GM21423 (cell line): ENCODE results near the gene TCF12.
"Not testable (repeated sequence)": the region's sequence is repeated elsewhere in the genome, so short reads cannot be mapped to it uniquely, and the experiment has no call there.

ENCODE experiments used
- ATAC-seq: cut with Tn5 transposase; IDR thresholded peaks from one replicate; pipeline ENCODE4 v1.9.1; 2021; ENCODE audit warnings: mild to moderate bottlenecking, moderate library complexity; ENCODE audit not compliant: unreplicated experiment

Gene TCF12

DNA sequence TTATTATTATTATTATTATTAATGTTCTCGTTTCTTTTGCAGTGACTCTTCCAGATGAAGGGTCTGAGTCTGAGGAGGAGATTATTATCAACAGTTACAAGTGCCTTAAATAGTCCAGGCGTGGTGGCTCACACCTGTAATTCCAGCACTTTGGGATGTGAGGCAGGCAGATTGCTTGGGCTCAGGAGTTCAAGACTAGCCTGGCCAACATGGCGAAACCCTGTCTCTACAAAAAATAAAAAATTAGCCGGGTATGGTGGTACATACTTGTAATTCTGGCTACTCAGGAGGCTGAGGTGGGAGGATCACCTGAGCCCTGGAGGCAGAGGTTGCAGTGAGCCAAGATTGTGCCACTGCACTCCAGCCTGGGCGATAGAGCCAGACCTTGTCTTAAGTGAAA lies 96.5 kb downstream of the TCF12 start:
- ATAC-seq = not testable (repeated sequence)

DNA sequence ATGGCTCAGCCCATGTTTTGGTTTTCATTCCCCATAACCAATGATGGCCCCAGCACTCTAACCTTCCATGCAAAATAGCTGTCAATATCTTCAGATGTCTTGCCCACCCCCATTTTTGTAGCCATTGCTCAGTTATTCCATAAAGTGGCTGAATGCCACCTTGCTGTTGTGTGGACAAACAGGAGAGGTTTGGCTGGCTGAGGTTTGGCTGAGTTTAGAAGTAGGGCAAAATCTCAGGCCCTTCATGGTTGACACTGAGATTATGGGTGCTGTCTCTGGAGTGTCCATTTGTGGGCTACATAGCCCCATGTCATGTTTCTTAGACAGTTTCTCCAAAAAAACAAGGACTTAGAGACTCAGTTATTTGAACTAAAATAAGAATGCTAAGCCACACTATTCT lies 96.9 kb downstream of the TCF12 start:
- ATAC-seq = no peak

DNA sequence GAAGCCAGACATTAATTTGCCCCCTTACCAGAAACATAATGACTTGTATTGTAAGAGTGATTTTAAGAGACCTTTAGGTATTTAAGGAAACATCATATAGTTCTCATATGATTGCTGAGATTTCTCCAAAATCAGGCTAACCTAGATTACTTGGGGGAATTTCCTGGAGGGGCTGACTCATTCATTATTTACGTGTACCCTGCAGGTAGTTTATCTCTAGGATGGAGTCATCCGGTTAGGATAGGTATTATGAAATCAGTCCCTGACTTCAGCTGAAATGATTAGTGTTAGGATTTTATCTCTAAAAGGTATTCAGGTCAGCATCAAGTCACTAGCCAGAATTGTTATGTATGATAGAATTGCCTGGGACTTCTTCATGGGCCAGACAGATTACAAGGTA lies 97.5 kb downstream of the TCF12 start:
- no peak for ATAC-seq

DNA sequence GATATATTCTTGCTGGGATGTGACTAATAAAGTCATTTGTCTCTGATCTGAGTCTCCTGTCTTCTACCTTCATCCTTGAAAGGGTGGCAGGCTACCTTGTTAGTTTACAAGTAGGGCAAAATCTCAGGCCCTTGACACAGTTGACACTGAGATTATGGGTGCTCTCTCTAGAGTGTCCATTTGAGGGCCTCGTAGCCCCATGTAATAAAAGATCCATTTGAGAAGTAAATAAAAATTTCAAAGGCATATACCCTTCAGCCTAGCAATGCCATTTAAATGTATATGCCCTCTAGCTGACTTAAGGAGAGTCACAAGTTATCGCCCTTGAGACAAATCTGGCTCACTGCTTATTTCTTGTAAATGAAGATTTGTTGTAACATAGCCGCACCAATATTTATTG lies 98.6 kb downstream of the TCF12 start:
- no peak for ATAC-seq

DNA sequence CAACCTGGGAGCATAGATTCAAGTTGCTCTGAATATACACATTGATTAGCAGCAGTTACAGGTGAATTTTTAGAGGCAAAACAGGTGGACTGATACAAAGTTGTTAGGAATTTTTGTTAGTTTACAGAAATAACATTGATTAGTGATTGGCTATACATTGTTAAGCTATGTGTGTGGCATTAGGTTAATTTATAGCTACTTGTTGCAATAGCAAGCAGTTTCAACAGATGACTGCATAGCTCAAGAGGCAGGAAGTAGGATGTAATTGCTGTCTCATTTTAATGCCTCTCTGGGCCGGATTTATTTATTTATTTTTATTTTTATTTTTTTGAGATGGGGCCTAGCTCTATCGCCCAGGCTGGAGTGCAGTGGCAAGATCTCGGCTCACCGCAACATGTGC lies 99.7 kb downstream of the TCF12 start:
- no peak for ATAC-seq

DNA sequence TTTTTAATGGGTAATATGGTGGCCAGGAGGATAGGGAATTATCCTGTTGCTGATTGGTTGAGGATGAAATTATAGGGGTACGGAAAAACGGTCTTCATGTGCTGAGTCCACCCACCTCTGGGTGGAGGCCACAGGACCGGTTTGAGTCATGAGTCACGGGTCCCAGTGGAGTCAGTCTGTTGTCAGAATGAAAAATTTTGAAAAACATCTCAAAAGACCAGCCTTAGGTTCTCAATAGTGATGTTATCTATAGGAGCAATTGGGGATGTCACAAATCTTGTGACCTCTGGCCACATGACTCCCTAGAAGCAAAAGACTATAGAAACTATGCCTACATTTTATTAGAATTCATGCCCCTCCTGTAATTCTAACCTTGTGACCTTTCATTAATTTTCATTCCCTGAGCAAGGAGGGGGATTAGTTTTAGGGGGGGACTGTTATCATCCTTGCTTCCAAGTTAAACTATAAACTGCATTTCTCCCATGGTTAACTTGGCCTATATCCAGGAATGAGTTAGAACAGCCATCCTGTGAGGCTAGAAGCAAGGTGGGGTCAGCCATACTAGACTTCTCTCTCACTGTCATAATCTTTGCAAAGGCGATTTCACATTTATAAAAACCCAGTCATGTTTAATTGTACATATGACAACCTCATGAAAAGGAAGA lies 101.2 kb downstream of the TCF12 start:
- no peak for ATAC-seq

DNA sequence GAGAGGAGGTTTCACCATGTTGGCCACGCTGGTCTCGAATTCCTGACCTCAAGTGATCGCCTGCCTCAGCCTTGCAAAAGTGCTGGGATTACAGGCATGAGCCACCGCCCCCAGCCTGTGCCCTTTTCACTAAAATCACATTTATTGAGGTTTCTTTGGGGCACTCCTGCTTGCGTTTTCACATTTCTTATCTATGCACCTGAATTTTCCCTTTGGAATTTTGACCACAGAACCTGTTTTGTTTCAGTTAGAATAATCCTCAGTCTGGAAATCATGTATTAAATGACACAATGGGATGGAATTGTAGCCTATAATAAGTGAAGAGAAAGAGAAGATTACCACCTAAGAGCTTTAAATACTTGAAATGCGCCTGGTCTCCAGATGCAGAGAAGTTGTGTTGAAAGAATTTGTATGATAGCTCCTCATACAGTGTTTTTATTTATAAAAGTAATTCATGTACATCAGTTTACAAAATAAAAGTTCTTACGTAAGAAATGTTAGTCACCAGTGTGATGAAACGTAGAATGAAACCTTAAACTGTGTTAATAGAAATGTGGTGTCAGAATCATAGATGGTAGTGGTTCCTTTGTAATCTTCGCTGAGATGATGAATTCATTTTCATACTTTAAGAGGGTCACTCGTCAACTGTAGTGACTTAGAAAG lies 107.0 kb downstream of the TCF12 start:
- ATAC-seq = no peak

DNA sequence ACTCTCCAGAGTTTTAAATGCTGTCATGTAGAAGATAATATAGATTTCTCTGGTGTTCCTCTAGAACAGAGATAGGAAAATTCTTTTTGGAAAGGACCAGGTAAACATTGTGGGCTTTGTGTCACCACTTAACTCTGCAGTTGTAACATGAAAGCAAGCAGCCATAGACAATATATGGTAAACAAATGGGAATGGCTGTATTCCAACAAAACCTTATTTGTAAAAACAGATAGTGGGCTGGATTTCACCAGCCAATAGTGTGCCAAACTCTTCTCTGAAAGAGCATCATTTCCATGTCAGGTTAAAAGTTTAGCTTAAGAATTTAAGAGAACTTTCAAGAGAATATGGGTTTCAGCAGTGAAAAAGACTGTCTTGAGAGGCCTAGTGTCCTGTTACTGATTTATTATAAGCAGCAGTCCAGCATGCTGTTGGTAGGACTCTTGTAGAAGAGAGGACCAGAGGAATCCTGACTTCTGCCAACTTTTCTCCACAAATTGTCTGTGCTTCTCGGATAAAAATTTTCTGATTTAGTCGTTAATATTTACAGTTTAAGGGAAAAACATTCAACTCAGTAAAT lies 107.7 kb downstream of the TCF12 start:
- ATAC-seq = no peak

DNA sequence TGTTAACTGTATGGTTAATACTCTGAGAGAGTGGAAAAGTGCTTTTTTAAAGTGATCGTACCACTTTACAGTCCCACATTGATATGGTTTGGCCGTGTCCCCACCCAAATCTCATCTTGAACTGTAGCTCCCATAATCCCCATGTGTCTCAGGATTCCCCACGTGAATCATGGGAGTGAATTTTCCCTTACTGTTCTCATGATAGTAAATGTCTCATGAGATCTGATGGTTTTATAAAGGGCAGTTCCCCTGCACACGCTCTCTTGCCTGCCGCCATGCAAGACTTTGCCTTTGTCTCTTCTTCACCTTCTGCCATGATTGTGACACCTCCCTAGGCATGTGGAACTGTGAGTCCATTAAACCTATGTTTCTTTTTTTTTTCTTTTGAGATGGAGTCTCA lies 109.2 kb downstream of the TCF12 start:
- ATAC-seq = no peak

DNA sequence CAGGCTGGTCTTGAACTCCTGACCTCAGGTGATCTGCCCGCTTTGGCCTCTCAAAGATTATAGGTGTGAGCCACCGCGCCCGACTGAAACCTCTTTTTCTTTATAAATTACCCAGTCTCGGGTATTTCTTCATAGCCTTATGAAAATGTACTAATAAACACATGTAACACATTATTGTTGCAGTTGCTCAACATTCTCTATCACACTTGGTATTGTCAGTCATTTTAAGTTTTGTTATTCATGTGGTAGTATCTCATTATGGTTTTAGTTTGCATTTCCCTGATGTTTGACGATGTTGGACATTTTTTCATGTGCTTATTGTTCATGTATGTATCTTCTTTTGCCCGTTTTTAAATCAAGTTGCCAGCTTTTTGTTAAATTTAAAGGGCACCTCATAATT lies 109.7 kb downstream of the TCF12 start:
- ATAC-seq = no peak

DNA sequence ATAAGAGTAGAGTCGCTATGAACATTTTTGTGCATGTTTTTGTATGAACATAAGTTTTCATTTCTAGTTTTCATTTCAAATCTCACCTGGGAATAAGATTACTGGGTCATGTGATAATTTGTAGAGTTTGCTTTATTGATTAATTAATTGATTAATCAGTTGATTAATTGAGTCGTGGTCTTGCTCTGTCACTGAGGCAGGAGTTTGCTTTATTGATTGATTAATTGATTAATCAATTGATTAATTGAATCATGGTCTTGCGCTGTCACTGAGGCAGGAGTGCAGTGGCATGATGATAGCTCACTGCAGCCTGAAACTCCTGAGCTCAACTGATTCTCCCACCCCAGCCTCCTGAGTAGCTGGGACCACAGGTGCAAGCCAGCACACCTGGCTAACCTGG lies 111.6 kb downstream of the TCF12 start:
- ATAC-seq = no peak

DNA sequence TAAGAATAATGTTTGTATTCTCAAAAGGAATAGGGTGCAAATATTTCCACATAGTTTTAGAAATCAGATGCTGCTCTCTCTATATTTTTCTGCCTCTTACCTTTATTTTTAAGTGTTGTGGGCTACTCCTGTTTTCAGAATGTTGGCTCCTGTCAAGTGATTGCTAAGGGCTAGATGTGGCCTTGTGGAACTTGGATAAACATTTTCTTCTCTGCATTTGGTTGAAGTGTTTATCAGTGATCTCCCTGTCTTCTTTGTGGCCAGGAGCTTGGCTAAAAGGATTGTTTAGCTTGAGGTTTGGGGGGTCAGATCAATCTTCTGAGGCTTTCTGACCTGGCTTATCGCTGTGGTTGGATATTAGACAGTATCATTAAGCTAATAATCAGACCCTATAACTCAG lies 112.6 kb downstream of the TCF12 start:
- no peak for ATAC-seq

DNA sequence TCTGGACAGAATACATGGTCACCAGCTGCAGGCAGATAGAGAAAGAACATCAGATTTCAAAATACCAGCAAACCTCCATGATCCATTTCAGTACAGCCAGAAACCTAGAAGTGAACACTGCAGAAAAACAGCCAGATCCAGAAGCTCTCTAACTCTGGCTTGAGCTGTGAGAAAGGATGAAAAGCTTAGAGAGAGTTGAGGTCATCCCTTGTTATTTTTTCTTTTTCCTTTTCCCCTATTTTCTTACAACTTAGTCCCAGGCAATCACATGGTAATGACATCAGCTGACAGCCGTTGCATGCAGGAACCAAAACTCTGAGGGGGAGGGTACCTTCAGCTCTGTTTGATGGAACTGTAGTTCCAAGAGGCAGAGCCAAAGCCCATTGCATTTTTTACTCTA lies 113.2 kb downstream of the TCF12 start:
- ATAC-seq = no peak

DNA sequence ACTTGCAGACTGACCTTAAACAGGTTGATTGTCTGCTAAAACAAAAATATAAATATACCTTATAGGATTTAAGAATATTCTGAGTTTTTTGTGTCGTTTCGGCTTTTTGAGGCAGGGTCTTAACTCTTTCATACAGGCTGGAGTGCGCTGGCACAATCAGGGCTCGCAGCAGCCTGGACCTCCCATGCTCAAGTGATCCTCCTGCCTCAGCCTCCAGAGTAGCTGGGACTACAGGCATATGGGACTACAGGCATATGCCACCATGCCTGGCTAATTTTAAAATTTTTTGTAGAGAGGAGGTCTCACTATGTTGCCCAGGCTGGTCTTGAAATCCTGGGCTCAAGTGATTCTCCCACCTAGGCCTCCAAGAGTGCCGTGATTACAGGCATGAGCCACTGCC lies 113.9 kb downstream of the TCF12 start:
- ATAC-seq = no peak

DNA sequence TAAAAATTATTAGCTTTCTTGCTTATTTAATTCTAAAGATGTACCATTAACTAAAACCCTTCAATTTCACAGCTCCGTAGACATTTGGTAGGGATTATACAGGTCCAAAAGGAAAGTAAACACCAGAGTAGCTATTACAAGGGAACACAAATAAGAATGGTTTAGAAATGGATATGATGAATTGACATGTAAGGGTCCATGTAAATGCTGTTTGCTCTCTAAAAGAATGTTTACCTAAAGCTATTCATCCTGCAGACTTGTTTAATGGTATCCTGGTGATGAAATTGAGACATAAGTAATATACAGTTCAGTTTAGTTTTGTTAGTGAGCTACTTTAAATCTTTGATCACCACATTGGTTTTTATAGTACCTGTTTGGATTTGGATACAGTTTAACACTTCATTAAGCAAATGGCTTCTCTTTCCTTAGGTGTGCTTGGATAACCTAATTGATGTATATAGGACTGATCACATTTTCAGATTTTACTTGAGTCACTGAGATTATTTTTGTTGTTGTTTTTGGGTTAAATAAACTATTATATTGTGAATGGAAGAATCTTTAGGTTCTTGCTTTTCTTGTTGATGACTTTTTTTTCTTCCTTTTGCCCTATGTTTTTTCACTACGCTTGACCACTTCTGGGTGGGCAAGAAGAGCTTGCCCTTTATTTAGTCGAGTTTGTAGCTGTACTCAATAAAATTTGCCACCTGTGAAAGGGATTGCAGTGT lies 115.4 kb downstream of the TCF12 start:
- ATAC-seq = no peak

DNA sequence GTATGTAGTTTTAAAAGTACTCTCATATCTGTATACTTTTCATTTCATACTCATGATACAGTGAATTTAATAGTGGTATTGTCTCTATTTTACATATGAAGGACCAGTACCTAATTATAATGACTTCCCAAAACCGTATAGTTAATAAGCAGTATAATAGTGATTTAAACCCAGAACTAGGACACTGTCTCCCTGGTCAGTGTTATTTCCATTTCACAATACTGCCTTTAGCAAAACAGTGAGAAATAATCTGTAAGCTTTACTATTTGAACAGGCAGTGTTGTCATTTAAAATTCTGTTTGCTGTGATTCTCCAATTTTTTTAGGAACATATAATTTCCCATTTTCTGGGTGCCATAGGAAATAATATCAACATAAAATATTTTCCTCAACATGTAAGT lies 116.2 kb downstream of the TCF12 start:
- ATAC-seq = no peak

DNA sequence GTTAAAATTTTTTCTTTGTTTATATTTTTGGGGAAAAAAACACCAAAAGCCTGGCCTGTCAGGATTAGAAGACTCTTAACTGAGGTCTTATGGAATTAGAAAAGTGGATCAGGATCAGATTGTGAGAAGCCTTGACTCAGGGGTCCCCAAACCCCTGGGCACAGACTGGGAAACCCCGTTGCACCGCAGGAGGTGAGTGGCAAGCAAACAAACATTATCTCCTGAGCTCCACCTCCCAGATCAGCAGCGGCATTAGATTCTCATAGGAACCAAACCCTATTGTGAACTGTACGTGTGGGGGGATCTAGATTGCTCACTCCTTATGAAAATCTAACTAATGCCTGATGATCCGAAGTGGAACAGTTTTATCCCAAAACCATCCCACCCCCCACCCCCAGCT lies 117.2 kb downstream of the TCF12 start:
- no peak for ATAC-seq

DNA sequence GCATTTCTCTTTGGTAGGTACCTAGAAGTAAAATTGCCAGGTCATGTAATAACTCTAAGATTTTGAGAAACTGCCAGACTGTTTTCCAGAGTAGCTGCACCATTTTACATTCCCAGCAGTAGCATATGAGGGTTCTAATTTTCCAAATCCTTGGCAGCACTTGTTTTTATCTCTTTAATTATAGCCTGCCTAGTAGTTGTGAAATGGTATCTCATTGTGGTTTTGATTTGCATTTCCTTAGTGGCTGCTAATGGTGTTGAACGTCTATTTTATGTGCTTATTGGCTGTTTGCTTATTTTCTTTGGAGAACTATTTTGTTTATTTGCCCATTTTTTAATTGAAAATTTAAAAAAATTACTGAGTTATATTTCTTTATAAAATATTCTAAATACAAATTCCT lies 117.9 kb downstream of the TCF12 start:
- no peak for ATAC-seq

DNA sequence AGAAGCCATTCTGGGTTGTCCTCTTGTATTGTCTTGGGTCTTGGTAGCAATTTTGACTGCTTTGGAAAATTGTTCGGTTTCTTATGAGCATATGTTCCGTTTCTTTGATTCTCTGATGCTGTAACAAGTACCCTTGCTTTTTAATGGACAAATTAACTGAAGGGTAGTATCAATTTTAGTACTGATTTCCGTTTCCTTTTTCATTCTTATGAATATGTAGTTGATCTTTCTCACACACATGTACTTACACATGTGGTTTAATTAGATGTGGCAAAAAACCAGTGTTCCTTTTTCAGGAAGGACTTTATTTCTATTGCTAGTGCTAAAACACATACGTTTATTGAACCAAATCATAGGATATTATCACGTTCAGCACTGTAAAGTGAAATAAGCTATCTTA lies 119.1 kb downstream of the TCF12 start:
- no peak for ATAC-seq

DNA sequence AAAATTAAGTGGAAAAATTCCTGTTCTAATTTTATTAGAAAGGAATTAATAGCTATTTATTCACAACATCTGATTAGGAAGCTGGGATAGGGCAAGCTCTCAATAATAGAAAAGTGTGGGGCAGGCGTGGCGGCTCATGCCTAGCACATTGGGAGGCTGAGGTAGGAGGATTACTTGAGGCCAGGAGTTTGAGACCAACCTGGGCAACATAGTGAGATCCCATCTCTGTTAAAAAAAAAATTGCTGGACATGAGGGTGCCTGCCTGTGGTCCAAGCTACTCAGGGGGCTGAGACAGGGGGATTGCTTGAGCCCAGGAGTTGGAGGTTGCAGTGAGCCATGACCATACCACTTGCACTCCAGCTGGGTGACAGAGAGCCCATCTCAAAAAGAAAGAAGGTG lies 119.6 kb downstream of the TCF12 start:
- no peak for ATAC-seq

DNA sequence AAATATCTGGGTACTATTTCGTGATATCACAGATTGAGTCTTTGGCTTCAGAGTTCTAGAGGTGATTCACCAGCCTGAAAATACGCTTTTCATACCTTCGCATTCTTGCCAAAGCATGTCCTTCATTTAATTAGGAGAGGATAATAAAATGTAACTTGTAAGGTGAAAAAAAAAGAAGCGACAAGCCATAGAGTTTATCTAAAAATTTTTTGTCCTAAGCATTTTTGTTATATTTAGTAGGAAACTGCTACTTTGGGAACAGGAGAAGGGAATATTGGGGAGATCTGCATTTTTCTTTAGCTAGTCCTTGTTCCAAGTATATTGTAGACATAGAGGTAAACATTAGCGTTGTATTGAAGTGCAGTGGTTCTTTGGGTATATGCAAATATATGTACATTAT lies 120.1 kb downstream of the TCF12 start:
- no peak for ATAC-seq

DNA sequence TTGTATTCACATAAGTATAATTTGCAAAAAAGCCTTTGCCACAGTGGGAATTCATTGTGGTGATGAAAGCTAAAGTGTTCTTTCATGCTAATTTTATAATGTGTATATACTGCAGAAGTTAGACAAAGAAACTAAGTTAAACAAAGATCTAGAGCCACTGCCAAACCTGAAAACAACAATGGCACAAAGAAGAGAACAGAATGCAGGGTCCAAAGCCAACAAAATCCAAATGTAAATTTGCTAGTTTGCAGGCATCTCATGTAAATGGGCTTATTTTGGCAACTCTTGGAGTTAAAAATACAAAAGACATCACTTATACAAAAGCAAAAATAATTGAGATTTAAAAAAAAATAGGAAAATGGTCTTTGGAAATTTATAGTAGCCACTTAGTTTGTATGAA lies 123.0 kb downstream of the TCF12 start:
- ATAC-seq = no peak
